GM13976 (cell line): ENCODE measurements around the gene ZIC1.

ENCODE experiments used
- DNase-seq: peaks from one replicate; pipeline ENCODE4 v3.0.0; 2012; ENCODE audit warnings: low spot score
- CTCF ChIP-seq: IDR thresholded peaks from 2 replicates; pipeline ENCODE4 v1.5.1; 2012; ENCODE audit warnings: borderline replicate concordance, mild to moderate bottlenecking; ENCODE audit not compliant: insufficient read depth; ENCODE audit errors: extremely low read depth, missing control alignments, control extremely low read depth
- in situ Hi-C: fragments of 300-500 bp; cut with MboI; formaldehyde crosslinking; loops from one replicate; pipeline ENCODE4 v1.12.0; 2022; ENCODE audit warnings: low sequenced_read_pairs, mixed read lengths, inconsistent platforms; ENCODE audit not compliant: unreplicated experiment

The ZIC1 gene

GRCh38 chr3:147413686-147414389, 4.7 kb downstream of the ZIC1 start:
- in situ Hi-C loops: no loop called here
- peak; percentile 21 for DNase-seq
- no peak for TF ChIP-seq CTCF

GRCh38 chr3:147414390-147415138, 5.4 kb downstream of the ZIC1 start:
- DNase-seq: no peak
- in situ Hi-C loops: no loop called here
- TF ChIP-seq CTCF: no peak

- no peak for TF ChIP-seq CTCF
- no peak for DNase-seq
- in situ Hi-C loops: no loop called here
Measured at GRCh38 chr3:147415286-147415685, 6.1 kb downstream of the ZIC1 start.

GRCh38 chr3:147415874-147416273, 6.7 kb downstream of the ZIC1 start:
- TF ChIP-seq CTCF: no peak

GRCh38 chr3:147416931-147417330, 7.8 kb downstream of the ZIC1 start:
- in situ Hi-C loops: no loop called here
- no peak for DNase-seq

More at GRCh38 chr3:147415874-147416273, 6.7 kb downstream of the ZIC1 start:
- no peak for DNase-seq
- in situ Hi-C loops: no loop called here

GRCh38 chr3:147417551-147418295, 8.6 kb downstream of the ZIC1 start:
- no peak for TF ChIP-seq CTCF
- no peak for DNase-seq
- in situ Hi-C loops: no loop called here

More at GRCh38 chr3:147416931-147417330, 7.8 kb downstream of the ZIC1 start:
- TF ChIP-seq CTCF: no peak
